Stimulated activated CD8-positive, alpha-beta memory T cell treated with anti-CD3 and anti-CD28 coated beads, Interleukin-4, amount 100 ng/mL, for 1 hour (primary cell): ENCODE data around the gene OPN1MW.
"Not testable (repeated sequence)": the region's sequence is repeated elsewhere in the genome, so short reads cannot be mapped to it uniquely, and the experiment has no call there.

ENCODE experiments used
- DNase-seq, 2 donors: peaks; one replicate each; pipeline ENCODE4 v3.0.0-alpha.2; 2020; ENCODE audit warnings: low read depth in 2 of 2, low spot score in 1 of 2

OPN1MW gene

DNA sequence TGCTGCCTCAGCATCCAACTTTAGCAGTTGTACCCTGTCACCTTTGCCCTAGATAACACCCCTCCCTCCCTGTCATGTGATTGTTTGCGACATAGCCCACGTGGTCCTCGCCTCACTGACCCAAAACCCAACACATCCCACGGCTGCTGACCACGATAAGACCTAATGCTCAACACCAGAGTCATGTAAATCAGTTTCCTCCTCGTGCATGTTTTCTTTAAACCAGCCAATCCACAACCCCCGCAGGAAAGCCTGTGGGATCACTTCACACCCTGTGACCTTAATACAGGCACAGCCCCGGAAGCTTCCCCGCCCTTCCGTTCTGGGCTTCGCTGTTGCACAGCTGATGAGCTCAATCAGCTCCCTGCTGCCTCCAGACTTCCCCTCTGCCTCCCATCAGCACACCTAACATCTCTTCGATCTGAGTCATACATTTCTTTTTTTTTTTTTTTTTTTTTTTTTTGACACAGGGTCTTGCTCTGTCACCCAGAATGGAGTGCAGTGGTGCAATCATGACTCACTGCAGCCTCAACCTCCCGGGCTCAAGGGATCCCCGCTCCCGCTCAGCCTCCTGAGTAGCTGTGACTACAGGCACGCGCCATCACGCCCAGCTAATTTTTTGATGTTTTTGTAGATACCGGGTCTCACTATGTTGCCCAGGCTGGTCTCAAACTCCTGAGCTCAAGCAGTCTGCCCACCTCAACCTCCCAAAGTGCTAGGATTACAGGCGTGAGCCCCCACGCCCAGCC, 27.4 kb downstream of the OPN1MW start:
- not testable (repeated sequence) for DNase-seq

DNA sequence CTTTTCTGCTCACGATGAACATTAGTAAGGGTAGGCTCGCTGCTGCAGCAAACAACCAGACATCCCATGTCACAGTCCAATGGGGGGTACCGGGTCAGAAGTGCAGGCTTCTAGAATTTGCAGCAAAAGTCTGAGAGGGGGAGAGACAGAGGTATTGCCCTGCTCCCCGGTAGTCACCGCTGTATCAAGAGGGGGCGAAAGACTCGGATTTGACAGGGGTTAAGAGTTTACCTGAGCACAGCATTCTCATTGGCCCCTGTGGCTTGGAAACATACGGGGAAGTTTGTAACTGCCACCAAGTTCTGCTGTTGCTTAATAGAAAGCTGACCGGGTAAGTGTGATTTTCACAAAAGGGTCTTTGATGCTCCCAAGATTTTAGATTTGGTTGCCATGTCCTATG, 28.7 kb downstream of the OPN1MW start:
- not testable (repeated sequence) for DNase-seq

DNA sequence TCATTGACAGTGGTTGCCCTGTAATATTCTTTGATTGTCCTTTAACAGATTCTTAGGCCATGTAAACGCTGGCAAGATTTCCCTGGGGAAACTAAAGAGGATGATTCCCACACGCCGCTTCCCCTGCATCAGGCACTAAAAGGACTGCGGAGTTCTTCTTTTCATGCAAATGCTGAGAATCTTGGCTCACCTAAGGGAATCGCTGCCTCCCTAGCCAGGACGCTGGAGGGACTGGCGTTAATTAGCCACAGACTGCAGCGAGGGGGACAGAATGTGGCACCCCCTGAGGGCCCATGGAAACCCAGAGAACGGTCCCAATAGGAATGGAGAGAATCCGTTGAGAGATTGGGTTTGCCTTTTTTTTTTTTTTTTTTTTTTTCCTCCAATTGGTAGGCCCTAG, 29.1 kb downstream of the OPN1MW start:
- not testable (repeated sequence) for DNase-seq

DNA sequence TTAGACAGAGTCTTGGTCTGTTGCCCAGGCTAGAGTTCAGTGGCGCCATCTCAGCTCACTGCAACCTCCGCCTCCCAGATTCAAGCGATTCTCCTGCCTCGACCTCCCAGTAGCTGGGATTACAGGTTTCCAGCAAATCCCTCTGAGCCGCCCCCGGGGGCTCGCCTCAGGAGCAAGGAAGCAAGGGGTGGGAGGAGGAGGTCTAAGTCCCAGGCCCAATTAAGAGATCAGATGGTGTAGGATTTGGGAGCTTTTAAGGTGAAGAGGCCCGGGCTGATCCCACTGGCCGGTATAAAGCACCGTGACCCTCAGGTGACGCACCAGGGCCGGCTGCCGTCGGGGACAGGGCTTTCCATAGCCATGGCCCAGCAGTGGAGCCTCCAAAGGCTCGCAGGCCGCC, 37.1 kb downstream of the OPN1MW start, which contains the start of gene OPN1MW2:
OPN1MW2 (plus strand) TSS at position 301 of the 400 bp plus-strand sequence; CDS start at position 361, 60 bp downstream.
- not testable (repeated sequence) for DNase-seq

DNA sequence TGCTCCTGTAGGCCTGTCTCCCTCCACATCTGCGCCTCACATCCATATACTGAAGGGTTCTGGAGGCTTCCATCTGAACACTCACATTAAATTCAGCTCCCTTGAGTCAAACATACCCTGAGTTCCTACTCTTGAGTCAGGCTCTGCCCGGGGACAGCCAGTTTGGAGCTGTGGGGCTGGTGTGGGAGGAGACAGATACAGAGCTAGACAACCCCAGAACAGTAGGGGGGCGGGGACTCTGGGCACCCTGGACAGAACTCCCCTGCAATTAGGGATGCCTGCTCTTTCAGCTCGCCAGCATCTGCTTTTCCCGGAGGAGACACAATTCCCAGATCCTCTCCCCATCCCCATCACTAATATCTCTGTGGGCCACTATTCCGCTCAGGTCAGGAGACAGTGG, 42.9 kb downstream of the OPN1MW start:
- DNase-seq, result not testable (repeated sequence)

DNA sequence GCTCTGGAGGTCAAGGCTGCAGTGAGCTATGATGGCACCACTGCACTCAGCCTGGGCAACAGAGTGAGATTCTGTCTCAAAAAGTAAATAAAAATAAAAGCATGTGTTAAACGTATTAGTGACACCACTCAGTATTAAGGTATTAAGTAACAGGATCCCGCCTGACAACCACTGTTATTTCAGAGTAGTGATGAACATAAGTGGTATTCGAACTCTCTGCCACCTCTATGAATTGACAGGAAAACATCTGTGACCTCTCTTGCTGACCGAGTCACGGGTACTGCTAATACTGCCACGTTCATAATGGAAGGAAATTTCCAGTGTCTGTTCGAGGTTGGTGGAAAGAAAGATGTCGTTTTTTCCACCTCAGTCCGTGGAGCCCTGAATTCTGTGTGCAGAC, 44.3 kb downstream of the OPN1MW start:
- DNase-seq, result not testable (repeated sequence)

GRCh38 chrX:154231443-154231842, 49.0 kb downstream of the OPN1MW start:
- DNase-seq, result not testable (repeated sequence)

- DNase-seq, result not testable (repeated sequence)
Measured at GRCh38 chrX:154233620-154234019, 51.2 kb downstream of the OPN1MW start.

DNA sequence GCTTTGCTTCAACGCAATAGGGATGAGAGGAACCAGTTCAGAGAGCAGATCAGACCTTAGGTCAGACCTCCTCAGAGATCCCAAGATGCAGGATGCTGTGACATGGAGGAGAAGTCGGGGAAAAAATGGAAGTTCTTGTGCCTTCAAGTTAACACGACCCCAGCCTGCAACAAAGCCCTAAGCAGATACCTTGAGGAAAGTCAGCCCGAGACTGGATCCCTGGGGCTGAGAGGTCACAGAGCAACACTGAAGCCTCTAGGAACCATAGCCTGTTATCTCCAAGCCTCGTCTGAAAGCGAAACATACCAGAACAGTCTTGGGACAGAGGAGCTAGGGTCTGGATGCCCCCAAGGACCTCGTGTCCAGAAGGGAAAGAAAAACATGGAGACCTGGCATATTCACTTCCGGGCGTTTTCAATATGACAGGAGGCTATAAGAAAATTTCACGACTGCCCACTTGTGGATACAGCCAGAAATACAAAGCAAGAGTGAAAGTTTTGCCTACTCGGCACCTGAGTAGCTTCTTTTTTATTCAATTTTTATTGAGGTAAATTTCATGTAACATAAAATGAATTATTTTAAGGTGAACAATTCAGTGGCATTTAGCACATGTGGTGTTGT, 56.7 kb downstream of the OPN1MW start:
- not testable (repeated sequence) for DNase-seq

DNA sequence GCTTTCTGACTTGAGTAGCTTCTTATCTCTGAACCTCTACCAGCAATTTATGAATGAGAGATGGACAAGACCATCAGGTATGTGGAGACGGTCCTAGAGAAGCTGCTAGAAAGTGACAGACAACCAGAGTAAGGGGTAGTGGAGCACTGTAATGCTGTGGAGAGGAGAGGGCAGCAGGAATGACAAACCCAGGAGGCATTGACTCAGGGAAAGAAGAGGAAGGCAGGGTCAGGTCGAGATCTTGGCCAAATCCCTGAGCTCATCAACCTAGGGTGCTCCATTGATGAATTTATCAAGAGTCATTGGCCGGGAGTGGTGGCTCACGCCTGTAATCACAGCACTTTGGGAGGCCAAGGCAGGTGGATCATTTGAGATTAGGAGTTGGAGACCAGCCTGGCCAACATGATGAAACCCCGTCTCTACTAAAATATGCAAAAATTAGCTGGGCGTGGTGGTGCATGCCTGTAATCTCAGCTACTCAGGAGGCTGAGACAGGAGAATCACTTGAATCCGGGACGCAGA, 57.6 kb downstream of the OPN1MW start:
- DNase-seq, result not testable (repeated sequence)
